ENCODE measurements around the gene TTC23L.
"Not testable (repeated sequence)": the region's sequence is repeated elsewhere in the genome, so short reads cannot be mapped to it uniquely, and the experiment has no call there.

TTC23L gene

DNA sequence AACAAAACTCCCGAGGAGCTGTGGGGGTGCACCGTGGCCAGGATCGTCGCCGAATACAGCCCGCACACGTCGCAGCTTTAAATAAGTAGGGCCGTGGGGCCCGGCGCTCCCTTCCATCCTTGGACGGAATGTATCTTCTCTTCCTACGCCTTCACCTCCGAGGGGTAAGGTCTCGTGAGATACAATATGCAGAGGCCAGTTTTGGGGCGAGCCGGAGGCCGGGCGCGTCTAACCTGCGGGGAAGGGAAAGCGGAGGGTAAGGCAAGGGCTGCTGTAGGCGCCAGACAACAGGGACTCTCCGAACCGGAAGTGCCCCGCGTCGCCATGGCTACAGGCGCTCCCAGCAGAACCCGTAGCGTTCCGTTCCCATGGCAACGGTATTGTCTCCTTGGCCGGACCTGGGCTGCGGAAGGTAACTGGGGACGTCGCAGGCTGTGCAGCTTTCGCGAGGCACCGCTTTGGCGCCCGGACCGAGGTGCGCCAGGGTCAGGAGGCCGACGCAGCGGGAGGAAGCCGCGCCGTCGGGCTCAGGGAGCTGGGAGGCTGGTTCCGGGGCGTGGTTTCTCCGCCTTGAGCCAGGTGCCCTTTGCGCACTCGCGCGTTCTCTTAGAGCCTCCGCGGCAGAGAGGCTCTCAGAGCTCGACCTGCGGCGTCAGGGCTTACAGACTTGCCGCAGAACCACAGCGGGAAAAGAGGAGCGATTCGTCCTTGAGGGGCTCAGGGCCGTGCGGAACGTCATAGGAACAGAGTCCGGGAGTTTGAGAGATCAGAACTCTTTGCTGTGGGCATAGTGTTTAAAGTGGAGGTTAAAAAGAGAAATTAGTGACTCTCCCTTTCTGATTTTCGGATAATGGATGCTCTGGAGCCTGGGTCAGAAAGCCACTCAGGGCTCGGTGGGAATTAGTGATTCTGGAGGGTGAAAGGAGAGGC is at the start of gene TTC23L:
Gene TTC23L (plus strand): TSS at position 380 of the 930 bp plus-strand sequence. CDS start 1,508 bp downstream, outside the sequence.
- DNase-seq (ENCODE audit: low read depth in 2 of 2), result peak; percentile 75 to 80

GRCh38 chr5:34789639-34790038 is 49.3 kb upstream of the TTC23L start:
- DNase-seq (ENCODE audit: low read depth in 2 of 2), result no peak

- DNase-seq (ENCODE audit: low read depth in 2 of 2), result no peak
Measured at GRCh38 chr5:34790069-34790468, 48.9 kb upstream of the TTC23L start.

DNA sequence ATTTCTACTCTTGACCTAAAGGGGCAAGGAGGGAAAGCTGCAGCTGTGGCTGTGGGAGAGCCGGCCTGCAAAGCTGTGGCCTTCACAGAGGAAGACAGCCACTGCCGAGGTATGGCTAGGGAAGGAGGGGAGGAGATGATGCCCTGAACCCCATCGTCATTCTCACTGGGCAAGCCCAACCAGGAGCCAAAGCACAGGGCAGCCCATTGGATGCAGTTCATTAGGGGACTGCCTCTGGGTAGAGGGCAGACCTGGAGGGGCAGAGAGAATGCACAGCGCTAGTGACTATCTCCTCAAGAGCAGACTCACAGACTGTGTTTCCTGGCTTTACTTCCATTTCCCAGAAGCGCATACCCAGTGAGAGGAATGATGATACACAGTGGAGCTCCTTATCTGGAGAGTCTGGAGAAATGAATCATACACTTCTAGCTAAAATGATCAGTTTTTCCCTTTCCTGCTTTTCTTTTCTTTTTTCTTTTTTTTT is 47.2 kb upstream of the TTC23L start:
- DNase-seq (ENCODE audit: low read depth in 2 of 2), result no peak

DNA sequence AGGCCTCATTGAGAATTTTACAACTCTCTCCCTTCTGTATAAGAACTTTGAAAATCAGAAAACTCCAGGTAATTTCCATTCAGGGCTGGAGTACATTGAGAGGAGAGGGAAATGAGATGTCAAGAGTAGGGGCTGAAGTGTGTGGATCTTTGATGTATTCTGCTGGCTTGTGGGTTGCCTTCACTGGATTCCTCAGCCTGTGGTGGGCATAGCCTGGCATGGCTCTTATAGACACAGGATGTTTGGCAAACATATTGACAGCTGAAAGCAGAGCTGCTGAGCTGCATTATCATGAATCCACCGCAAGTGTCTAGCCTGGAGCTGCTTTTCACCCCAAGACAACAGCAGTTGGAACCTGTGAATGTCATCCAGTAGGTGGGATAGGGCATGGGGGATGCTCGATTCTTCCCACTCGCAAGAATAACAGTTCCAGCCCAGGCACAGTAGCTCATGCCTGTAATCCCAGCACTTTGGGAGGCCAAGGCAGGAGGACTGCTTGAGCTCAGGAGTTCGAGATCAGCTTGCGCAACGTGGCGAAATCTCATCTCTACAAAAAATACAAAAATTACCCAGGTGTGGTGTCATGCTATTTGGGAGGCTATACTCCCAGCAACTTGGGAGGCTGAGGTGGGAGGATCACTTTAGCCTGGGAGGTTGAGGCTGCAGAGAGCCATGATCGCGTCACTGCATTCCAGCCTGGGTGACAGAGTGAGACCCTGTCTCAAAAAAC is 36.0 kb upstream of the TTC23L start:
- DNase-seq (ENCODE audit: low read depth in 2 of 2), result no peak

GRCh38 chr5:34803974-34804732 is 34.8 kb upstream of the TTC23L start:
- DNase-seq (ENCODE audit: low read depth in 2 of 2), result no peak

DNA sequence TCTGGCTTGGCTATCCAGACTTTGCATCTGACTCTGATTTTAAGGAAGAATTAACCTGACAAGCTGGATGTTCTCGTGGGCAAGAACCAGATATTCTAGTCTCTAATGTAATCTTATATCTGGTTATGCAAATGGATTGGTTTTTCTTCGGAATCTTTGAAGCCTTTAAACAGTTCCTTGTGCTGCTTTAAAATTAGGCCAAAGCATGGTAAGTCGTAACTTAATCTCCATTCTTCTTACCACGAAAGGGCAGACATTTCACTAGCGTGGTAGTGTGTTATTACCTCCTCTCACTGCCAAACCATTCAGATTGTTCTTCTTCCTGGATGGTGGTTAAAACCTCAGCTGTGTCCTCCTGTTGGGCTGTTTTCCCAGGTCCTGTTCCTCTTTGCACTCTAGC is 34.1 kb upstream of the TTC23L start:
- DNase-seq (ENCODE audit: low read depth in 2 of 2), result no peak

GRCh38 chr5:34806532-34806931 is 32.4 kb upstream of the TTC23L start:
- no peak for DNase-seq (ENCODE audit: low read depth in 2 of 2)

GRCh38 chr5:34811706-34812105 is 27.3 kb upstream of the TTC23L start:
- no peak for DNase-seq (ENCODE audit: low read depth in 2 of 2)

DNA sequence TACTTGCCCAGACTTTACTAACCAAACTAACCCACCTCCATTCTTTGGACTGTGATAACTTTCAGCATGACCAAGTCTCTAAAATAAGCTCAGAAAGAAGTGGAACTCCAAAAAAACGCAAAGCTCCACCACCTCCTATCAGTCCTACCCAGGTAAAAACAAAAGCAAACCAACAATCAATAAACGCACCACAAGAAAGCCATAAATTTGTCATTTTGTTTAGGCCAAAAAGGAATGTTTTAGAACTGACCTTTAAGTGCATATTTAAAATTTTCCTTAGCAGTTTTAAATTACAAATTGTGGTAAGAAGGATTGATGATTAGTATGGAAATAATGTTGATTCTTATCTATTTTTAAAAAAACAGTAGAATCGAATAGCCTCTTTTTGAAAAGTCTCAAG is 25.5 kb upstream of the TTC23L start:
- no peak for DNase-seq (ENCODE audit: low read depth in 2 of 2)

DNA sequence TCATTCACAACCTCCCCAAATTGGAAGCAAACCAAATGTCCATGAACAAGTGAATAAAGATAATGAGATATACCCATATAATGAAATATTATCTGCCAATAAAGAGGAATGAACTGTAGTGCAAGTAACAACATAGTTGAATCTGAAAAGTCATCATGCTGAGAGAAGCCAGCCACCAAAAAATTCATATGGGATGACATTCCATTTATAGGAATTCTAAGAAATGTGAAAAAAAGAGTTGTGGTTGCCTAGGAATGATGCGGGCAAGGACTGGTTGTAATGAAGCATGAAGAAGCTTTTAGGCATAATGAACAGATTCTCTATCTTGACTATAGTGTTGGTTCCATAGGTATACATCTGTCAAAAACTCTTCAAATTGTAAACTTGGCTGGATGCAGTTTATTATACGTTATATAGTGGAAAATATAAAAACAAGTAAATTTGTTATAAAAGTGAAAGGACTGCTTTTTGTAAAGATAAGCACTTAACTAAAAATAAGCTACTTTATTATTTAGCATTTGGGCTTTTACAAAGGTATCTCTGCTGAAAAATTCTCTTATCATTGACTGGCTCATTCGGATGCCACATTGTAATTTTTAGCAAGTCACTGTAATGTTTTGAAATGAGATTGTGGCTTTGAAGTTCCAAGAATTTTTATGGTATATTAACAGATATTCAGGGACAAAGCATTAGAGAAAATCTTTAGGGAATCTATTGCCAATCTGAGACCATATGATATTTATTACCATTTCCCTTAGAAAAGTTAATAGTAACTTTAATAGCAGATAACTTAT is 21.2 kb upstream of the TTC23L start:
- DNase-seq (ENCODE audit: low read depth in 2 of 2), result no peak

GRCh38 chr5:34818717-34819116 is 20.2 kb upstream of the TTC23L start:
- DNase-seq (ENCODE audit: low read depth in 2 of 2), result no peak

GRCh38 chr5:34820593-34820992 is 18.4 kb upstream of the TTC23L start:
- DNase-seq (ENCODE audit: low read depth in 2 of 2), result no peak

GRCh38 chr5:34822956-34823715 is 15.8 kb upstream of the TTC23L start:
- no peak for DNase-seq (ENCODE audit: low read depth in 2 of 2)

- DNase-seq (ENCODE audit: low read depth in 2 of 2), result no peak
Measured at GRCh38 chr5:34826347-34826746, 12.6 kb upstream of the TTC23L start.

DNA sequence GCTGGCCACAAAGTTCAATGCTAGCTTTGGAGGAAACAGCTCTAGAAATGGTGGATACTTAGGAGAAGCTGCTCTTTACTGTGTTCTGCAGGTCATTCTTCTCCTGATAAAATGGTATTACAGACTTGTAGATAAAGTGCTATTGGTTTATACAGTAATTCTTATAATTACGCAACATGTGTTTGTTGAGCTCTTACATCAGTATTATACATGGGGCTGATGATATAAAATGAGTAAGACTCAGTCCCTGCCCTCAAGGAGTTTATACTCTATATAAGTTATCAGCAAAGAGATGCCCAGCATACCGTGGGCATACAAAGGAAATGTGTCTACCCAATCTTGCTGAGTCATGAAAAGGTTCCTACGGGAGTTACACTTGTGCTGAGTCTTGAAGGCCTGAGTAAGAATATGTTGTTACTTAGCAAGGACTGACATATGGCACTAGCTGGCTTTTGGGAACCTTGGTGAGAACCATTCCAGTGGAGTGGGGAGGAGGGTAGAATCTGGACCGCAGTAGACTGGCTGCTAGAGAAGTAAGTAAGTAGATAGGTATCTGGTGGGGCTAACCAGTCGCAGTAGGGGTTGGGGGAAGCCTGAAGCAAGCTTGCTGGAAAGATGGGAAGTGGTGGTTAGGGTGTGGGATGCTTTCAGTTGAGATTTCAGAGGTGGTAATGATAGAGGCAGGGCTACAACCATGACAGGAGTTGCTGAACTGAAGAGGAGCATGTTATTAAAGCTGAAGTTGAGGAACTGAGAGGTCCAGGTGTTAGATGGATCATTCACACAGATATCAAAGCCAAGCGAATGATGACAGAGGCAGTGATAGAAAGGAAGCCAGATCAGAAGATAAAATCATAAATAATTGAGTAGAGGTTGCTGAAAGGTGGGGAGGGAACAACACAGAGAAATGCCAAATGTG is 11.1 kb upstream of the TTC23L start:
- no peak for DNase-seq (ENCODE audit: low read depth in 2 of 2)

GRCh38 chr5:34830827-34831226 is 8.1 kb upstream of the TTC23L start:
- not testable (repeated sequence) for DNase-seq (ENCODE audit: low read depth in 2 of 2)

DNA sequence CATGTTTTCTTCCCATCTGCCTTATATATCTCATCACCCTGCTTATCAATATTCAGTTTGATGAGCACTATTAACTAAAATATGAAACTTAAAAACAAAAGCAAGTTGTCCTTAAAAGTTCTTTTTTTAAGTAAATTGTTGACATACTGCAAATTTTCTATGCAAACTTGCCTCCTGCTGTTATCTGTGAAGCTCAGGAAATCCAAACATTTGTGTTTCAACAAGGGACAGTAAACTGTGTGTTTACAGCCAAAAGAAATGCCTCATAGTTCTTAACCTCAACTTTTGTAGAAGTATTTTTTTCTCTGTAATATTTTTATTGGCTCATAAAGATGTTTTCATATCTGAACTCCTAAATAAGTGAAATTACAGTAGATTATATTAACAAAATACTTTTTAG is 7.7 kb upstream of the TTC23L start:
- DNase-seq (ENCODE audit: low read depth in 2 of 2), result no peak

- no peak for DNase-seq (ENCODE audit: low read depth in 2 of 2)
Measured at GRCh38 chr5:34832568-34832967, 6.4 kb upstream of the TTC23L start.
